WI38 (cell line): ENCODE results near the gene CNIH1.
"Not testable (repeated sequence)": the region's sequence is repeated elsewhere in the genome, so short reads cannot be mapped to it uniquely, and the experiment has no call there.

Experiments used
- H3K4me3 ChIP-seq: 2 replicates; pipeline ENCODE4 v1.5.1; 2011; ENCODE audit warnings: low read depth, mild to moderate bottlenecking, control low read depth, low read length
- TF ChIP-seq, protein P1 (sequence below): IDR thresholded peaks from 2 replicates; pipeline ENCODE4 v1.5.1; 2012; ENCODE audit warnings: low read depth, mild to moderate bottlenecking, control low read depth, low read length

The CNIH1 gene

GRCh38 chr14:54392131-54392859 lies 48.9 kb downstream of the CNIH1 start:
- TF ChIP-seq, protein P1, sequence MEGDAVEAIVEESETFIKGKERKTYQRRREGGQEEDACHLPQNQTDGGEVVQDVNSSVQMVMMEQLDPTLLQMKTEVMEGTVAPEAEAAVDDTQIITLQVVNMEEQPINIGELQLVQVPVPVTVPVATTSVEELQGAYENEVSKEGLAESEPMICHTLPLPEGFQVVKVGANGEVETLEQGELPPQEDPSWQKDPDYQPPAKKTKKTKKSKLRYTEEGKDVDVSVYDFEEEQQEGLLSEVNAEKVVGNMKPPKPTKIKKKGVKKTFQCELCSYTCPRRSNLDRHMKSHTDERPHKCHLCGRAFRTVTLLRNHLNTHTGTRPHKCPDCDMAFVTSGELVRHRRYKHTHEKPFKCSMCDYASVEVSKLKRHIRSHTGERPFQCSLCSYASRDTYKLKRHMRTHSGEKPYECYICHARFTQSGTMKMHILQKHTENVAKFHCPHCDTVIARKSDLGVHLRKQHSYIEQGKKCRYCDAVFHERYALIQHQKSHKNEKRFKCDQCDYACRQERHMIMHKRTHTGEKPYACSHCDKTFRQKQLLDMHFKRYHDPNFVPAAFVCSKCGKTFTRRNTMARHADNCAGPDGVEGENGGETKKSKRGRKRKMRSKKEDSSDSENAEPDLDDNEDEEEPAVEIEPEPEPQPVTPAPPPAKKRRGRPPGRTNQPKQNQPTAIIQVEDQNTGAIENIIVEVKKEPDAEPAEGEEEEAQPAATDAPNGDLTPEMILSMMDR = no peak
- H3K4me3 ChIP-seq = no peak overlapping the region

- H3K4me3 ChIP-seq = no peak overlapping the region
- TF ChIP-seq, protein P1 = no peak
Observed at GRCh38 chr14:54387328-54387727, 53.8 kb downstream of the CNIH1 start.

GRCh38 chr14:54385556-54385955 lies 55.6 kb downstream of the CNIH1 start:
- H3K4me3 ChIP-seq = no peak overlapping the region

GRCh38 chr14:54383835-54384234 lies 57.3 kb downstream of the CNIH1 start:
- TF ChIP-seq, protein P1 = no peak
- H3K4me3 ChIP-seq = no peak overlapping the region

More at GRCh38 chr14:54385556-54385955, 55.6 kb downstream of the CNIH1 start:
- TF ChIP-seq, protein P1 = no peak

DNA sequence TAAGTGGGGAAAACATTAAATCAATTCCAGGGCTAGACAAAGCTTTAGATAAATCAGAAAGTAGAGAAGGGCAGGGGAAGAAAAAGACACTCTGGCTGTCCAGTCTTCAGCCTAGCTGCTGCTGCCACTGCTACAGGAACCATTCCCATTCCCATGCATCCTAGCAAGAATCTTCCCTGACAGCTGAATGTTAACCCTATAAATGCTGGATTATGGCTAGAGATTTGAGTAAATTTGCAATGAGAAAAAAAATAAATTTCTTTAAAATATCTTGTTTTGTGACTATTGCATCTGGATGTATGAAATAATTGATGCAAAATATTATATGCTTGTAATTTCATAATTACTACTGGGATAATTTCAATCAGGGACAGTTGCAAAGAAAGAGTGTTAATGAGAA lies 59.4 kb downstream of the CNIH1 start:
- TF ChIP-seq, protein P1 = no peak
- H3K4me3 ChIP-seq = no peak overlapping the region

GRCh38 chr14:54380558-54380957 lies 60.6 kb downstream of the CNIH1 start:
- H3K4me3 ChIP-seq = not testable (repeated sequence)

GRCh38 chr14:54378893-54379292 lies 62.3 kb downstream of the CNIH1 start:
- not testable (repeated sequence) for H3K4me3 ChIP-seq

GRCh38 chr14:54377501-54377900 lies 63.7 kb downstream of the CNIH1 start:
- TF ChIP-seq, protein P1 = no peak
- no peak overlapping the region for H3K4me3 ChIP-seq
